ENCODE measurements around the gene CRYGD. TPM values are rescaled to one million over a fixed set of nuclear protein-coding genes. Genes with fewer than 3 reads are reported as not detected.

CRYGD gene
- total and polyA plus RNA-seq, 2 of the 13 experiments (the other 11 are each of a cell fraction or from before 2014, with no cell fraction given), result not detected

DNA sequence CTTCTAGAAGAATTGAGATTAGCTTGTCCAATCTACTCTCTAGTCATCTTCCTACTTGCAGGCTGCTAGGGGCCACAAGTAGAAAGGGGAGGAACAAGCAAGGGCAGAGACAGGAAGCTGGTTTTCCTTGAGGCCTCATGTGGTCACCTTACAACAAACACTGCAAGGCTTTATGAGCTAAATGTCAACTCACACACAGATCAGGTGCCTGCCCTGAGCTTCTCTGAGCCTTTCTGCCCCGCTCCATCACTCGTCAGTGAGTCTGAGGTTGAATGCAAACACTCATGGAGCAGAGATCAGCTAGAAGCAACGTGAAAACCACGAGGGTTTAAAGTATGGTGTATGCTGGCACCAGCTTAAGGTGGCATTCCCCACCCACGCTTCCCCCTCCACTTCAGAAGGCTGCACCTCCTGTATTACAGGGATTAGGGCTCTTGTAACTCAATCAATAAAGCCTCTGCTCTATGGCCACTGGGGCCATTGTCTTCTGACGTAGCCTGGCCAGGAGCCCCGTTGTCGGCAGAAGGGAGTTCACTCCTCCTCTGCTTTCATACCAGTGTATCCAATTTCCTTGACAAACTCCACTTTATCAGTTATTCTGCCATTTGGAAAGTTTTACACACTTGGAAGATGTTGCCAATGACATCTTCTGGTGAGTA is 10.7 kb upstream of the CRYGD start (continued):
- no peak for TF ChIP-seq ZFP37 (CRISPR knock-in tag; IDR thresholded peaks at IDR 0.05; ENCODE audit: borderline replicate concordance)
- TF ChIP-seq ATF7 (IDR thresholded peaks at IDR 0.05), result no peak
- no peak for TF ChIP-seq ATF7 (CRISPR knock-in tag; IDR thresholded peaks at IDR 0.05)
- no peak for TF ChIP-seq WIZ (CRISPR knock-in tag; IDR thresholded peaks at IDR 0.05)
- TF ChIP-seq PAF1 (CRISPR knock-in tag; IDR thresholded peaks at IDR 0.05), result no peak
- TF ChIP-seq FOXA1 (IDR thresholded peaks at IDR 0.05), result no peak
- peak; percentile 30; the same call in 1 of the 2 replicates for TF ChIP-seq FOXA1 (CRISPR knock-in tag; IDR thresholded peaks at IDR 0.05)
- TF ChIP-seq, protein P1, sequence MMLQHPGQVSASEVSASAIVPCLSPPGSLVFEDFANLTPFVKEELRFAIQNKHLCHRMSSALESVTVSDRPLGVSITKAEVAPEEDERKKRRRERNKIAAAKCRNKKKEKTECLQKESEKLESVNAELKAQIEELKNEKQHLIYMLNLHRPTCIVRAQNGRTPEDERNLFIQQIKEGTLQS (CRISPR knock-in tag; IDR thresholded peaks at IDR 0.05), result no peak

DNA sequence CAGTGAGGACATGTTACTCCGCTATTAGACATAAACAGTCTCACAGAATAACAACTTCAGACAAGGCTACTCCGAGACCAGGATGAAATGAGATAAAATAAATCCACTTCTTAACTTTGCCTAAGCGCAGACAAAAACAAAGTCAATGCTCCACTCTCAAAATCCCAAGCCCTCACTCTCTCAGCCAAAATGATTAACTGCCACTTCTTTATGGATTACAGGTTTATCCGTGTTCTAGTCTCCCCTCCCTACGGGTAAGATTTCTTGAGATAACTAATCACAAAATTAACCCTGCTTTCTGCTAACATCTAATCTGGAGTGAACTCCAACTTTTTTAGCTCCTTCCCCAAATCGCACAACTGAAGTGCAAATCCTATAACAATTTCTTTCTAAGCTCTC is 6.4 kb upstream of the CRYGD start:
- CTCF ChIA-PET (ENCODE audit: low intra/inter-chr PET ratio, low total read pairs), result no interaction called here
- Histone ChIP-seq H3K79me2 (ENCODE audit: insufficient read depth, low read length) (no peaks in the 10 kb centered on the region), H3K27ac (ENCODE audit: extremely low read length, insufficient read depth, low read length) (peak overlapping the region; percentile 71), H3K9ac (ENCODE audit: insufficient read depth, low read depth, low read length) (peak overlapping the region; percentile 59), H3K36me3 (replicated peaks in 1 of 2; ENCODE audit: control insufficient read depth in 1 of 2, insufficient read depth in 2 of 2, low read length in 2 of 2) (no peaks in the 10 kb centered on the region), H2AFZ (ENCODE audit: low read length) (peak overlapping the region; percentile 24), H3K4me3 (replicated peaks in 1 of 3; ENCODE audit: insufficient read depth in 1 of 3, low read depth in 2 of 3, low read length in 3 of 3) (peak overlapping the region; percentile 46 to 51 (median 46); a peak in 4 of 6 replicates), H4K20me1 (ENCODE audit: insufficient read depth, low read length) (no peaks in the 10 kb centered on the region), H3K9me3 (ENCODE audit: low read length) (no peaks in the 10 kb centered on the region), H3K27me3 (ENCODE audit: control insufficient read depth in 1 of 2, insufficient read depth in 2 of 2, low read length in 2 of 2) (no peaks in the 10 kb centered on the region), H3K4me2 (ENCODE audit: low read depth, low read length) (peak overlapping the region; percentile 82), H3K4me1 (ENCODE audit: insufficient read depth, low read length) (peaks cover 34% of the 10 kb centered on the region)
- ATAC-seq, result no peak
- FAIRE-seq, result no peak
- in situ Hi-C loops (cut with HindIII; ENCODE audit: extremely low pct_ligation_motif_present, low pct_unique_long_range_greater_than_20kb) (no loop called here), intact Hi-C loops (cut with micrococcal nuclease; ENCODE audit: unreplicated experiment) (loop anchor here (1.0 kb wide), 2 partner anchors 13 to 251 kb away; no protein-coding TSS in a partner anchor)
- no peak for DNase-seq (ENCODE audit: low spot score)
- no TSS peak for BruUV-seq (replicated peaks)
- 76% methylated on average over 6 of the region's 6 CpGs for WGBS (ENCODE audit: low lambda C conversion rate)
- POLR2A ChIA-PET, result interaction anchor here (0.9 to 1.4 kb wide), 4 partner anchors 12 to 135 kb away, joined by 5 to 11 read pairs (median 8); partner anchors contain the start of genes IDH1 and PIKFYVE
- TF ChIP-seq, protein P2, sequence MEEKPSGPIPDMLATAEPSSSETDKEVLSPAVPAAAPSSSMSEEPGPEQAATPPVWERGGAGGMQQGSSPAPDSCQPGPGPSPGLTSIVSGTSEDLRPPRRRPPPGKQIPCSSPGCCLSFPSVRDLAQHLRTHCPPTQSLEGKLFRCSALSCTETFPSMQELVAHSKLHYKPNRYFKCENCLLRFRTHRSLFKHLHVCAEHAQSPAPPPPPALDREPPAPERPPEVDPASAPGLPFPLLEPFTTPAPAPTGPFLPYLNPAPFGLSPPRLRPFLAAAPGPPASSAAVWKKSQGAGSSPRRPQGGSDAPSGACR (CRISPR knock-in tag; IDR thresholded peaks at IDR 0.05), result 0 out of 2 replicates have a peak, but pooled peaks have one; percentile 10
- TF ChIP-seq ZNF547 (CRISPR knock-in tag; IDR thresholded peaks at IDR 0.05) (no peak), ZNF780A (CRISPR knock-in tag; IDR thresholded peaks at IDR 0.05) (no peak), ZNF550 (CRISPR knock-in tag; IDR thresholded peaks at IDR 0.05; ENCODE audit: borderline replicate concordance) (no peak), MZF1 (CRISPR knock-in tag; IDR thresholded peaks at IDR 0.05; ENCODE audit: borderline replicate concordance) (no peak), ZNF567 (CRISPR knock-in tag; IDR thresholded peaks at IDR 0.05; ENCODE audit: borderline replicate concordance) (no peak), ZC3H4 (CRISPR knock-in tag; IDR thresholded peaks at IDR 0.05; ENCODE audit: borderline replicate concordance) (no peak), ZNF253 (CRISPR knock-in tag; IDR thresholded peaks at IDR 0.05; ENCODE audit: borderline replicate concordance) (no peak), ATF7 (IDR thresholded peaks at IDR 0.05) (no peak), ATF7 (CRISPR knock-in tag; IDR thresholded peaks at IDR 0.05) (no peak), NR1H2 (CRISPR knock-in tag; IDR thresholded peaks at IDR 0.05; ENCODE audit: borderline replicate concordance, low read depth) (no peak), SIN3B (IDR thresholded peaks at IDR 0.05; ENCODE audit: low read length) (no peak), KLF16 (CRISPR knock-in tag; IDR thresholded peaks at IDR 0.05) (peak in 1 of 2 experiments; percentile 4; a peak in 1 of 4 replicates)
- TF ChIP-seq, protein P3, sequence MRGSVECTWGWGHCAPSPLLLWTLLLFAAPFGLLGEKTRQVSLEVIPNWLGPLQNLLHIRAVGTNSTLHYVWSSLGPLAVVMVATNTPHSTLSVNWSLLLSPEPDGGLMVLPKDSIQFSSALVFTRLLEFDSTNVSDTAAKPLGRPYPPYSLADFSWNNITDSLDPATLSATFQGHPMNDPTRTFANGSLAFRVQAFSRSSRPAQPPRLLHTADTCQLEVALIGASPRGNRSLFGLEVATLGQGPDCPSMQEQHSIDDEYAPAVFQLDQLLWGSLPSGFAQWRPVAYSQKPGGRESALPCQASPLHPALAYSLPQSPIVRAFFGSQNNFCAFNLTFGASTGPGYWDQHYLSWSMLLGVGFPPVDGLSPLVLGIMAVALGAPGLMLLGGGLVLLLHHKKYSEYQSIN (CRISPR knock-in tag; IDR thresholded peaks at IDR 0.05; ENCODE audit: borderline replicate concordance), result no peak
- TF ChIP-seq, protein P4, sequence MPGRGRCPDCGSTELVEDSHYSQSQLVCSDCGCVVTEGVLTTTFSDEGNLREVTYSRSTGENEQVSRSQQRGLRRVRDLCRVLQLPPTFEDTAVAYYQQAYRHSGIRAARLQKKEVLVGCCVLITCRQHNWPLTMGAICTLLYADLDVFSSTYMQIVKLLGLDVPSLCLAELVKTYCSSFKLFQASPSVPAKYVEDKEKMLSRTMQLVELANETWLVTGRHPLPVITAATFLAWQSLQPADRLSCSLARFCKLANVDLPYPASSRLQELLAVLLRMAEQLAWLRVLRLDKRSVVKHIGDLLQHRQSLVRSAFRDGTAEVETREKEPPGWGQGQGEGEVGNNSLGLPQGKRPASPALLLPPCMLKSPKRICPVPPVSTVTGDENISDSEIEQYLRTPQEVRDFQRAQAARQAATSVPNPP (CRISPR knock-in tag; IDR thresholded peaks at IDR 0.05), result no peak

Data from HepG2 (cell line).